Lung (tissue), 12 donors: Measurements from ENCODE around the gene MAP9. TPM values are rescaled to one million over a fixed set of nuclear protein-coding genes. Genes with fewer than 3 reads are reported as not detected.

Source experiments
- ATAC-seq: fragments of 200-7000 bp; cut with Tn5 transposase; one replicate; pipeline ENCODE4 v1.9.1; 2020; ENCODE audit warnings: moderate number of reproducible peaks; ENCODE audit not compliant: insufficient read depth, low FRiP score
- DNase-seq, 3 donors: peaks; one replicate each; pipeline ENCODE4 v3.0.0-alpha.2; 2013 to 2017
- H3K27ac ChIP-seq, 2 donors: one replicate each; pipeline ENCODE4 v1.5.1; 2013; ENCODE audit warnings: mild to moderate bottlenecking in 2 of 2, moderate library complexity in 2 of 2, control low read depth in 1 of 2, inconsistent platforms in 1 of 2, low read depth in 1 of 2, low read length in 1 of 2
- H3K27me3 ChIP-seq, 3 donors: one replicate each; pipeline ENCODE4 v1.5.1; 2013; ENCODE audit warnings: low read length in 2 of 3; ENCODE audit not compliant: control insufficient read depth in 3 of 3, insufficient read depth in 3 of 3
- H3K36me3 ChIP-seq, 4 donors: one replicate each; pipeline ENCODE4 v1.5.1; 2013; ENCODE audit warnings: low read length in 4 of 4, mild to moderate bottlenecking in 1 of 4, moderate library complexity in 1 of 4; ENCODE audit not compliant: control insufficient read depth in 4 of 4, insufficient read depth in 4 of 4
- H3K4me1 ChIP-seq, 5 donors: one replicate each; pipeline ENCODE4 v1.5.1; 2013; ENCODE audit warnings: low read length in 5 of 5, mild to moderate bottlenecking in 2 of 5, moderate library complexity in 1 of 5; ENCODE audit not compliant: control insufficient read depth in 5 of 5, insufficient read depth in 5 of 5
- H3K4me3 ChIP-seq: one replicate; pipeline ENCODE4 v1.5.1; 2013; ENCODE audit warnings: mild to moderate bottlenecking, control low read depth, moderate library complexity
- H3K9ac ChIP-seq, 2 donors: one replicate each; pipeline ENCODE4 v1.5.1; 2013; ENCODE audit warnings: low read length in 2 of 2, control low read depth in 1 of 2; ENCODE audit not compliant: insufficient read depth in 1 of 2
- H3K9me3 ChIP-seq, 4 donors: one replicate each; pipeline ENCODE4 v1.5.1; 2013; ENCODE audit warnings: low read length in 3 of 4, mild to moderate bottlenecking in 1 of 4, moderate library complexity in 1 of 4; ENCODE audit not compliant: control insufficient read depth in 4 of 4, insufficient read depth in 3 of 4
- CTCF ChIP-seq: IDR thresholded peaks from 2 replicates; pipeline ENCODE4 v1.5.1; 2012; ENCODE audit warnings: mild to moderate bottlenecking; ENCODE audit errors: control extremely low read depth, extremely low read depth
- WGBS, 2 donors: extraction: QIAGEN DNeasy Blood & Tissue Kit; methylation state at CpG; one replicate each; pipeline ENCODE4 v1.1.7; 2013; 5-methylcytosine and 5-hydroxymethylcytosine counted together
- polyA plus RNA-seq, 2 donors: library from polyadenylated mRNA; stranded (reverse); fragments of 200-250 nt; gene quantifications; one replicate each; pipeline ENCODE4 v1.2.1, GENCODE V29; 2013
- total RNA-seq, 2 donors: library from RNA; depleted of rRNA in 1 of 2; stranded (reverse); fragments of >200 nt in 1 of 2; gene quantifications; one replicate each; pipeline ENCODE4 v1.2.1, GENCODE V29; 2014 to 2021
- donor health status: control.
- donor health status: control.
- donor health status: Bipolar disorder and iron deficiency.
- donor health status: healthy.
- donor health status: DM: yes; HTN: yes; CAD: no.

Gene MAP9
- total and polyA plus RNA-seq, 4 donors, result 5.1 to 31.5 (median 11.9) TPM

GRCh38 chr4:155407480-155407879 lies 30.7 kb upstream of the MAP9 start:
- H3K9ac ChIP-seq, result no peak overlapping the region
- no peak overlapping the region for H3K4me3 ChIP-seq
- H3K27me3 ChIP-seq, result no peaks in the 10 kb centered on the region
- no peak overlapping the region for H3K27ac ChIP-seq
- DNase-seq (peak in 1 of 3 donors; percentile 38), ATAC-seq (no peak)
- TF ChIP-seq CTCF, result no peak
- no peaks in the 10 kb centered on the region for H3K36me3 ChIP-seq
- 62 to 78% methylated on average over 1 of the region's 1 CpG for WGBS, 2 donors
- H3K9me3 ChIP-seq, result no peaks in the 10 kb centered on the region
- peaks cover 0 to 39% (median 18%) of the 10 kb centered on the region in 5 donors for H3K4me1 ChIP-seq

- Histone ChIP-seq H3K4me1 (peaks cover 0 to 40% (median 18%) of the 10 kb centered on the region in 5 donors), H3K9ac (no peak overlapping the region), H3K4me3 (no peak overlapping the region), H3K27me3 (no peaks in the 10 kb centered on the region), H3K9me3 (no peaks in the 10 kb centered on the region), H3K27ac (no peak overlapping the region), H3K36me3 (no peaks in the 10 kb centered on the region)
- 42 to 65% methylated on average over 2 of the region's 2 CpGs for WGBS, 2 donors
- ATAC-seq (no peak), DNase-seq (peak in 2 of 3 donors; percentile 98)
- TF ChIP-seq CTCF, result no peak
Measured at GRCh38 chr4:155405059-155405458, 28.3 kb upstream of the MAP9 start.

- Histone ChIP-seq H3K27ac (no peak overlapping the region), H3K27me3 (no peaks in the 10 kb centered on the region), H3K9ac (no peak overlapping the region), H3K4me3 (no peak overlapping the region), H3K36me3 (no peaks in the 10 kb centered on the region), H3K4me1 (peaks cover 0 to 38% (median 17%) of the 10 kb centered on the region in 5 donors), H3K9me3 (peaks cover 0 to 2% (median 0%) of the 10 kb centered on the region in 4 donors)
- DNase-seq (peak in 2 of 3 donors; percentile 88 to 89), ATAC-seq (no peak)
- WGBS, 2 donors, result 10 to 25% methylated on average over 4 of the region's 4 CpGs
- no peak for TF ChIP-seq CTCF
Measured at GRCh38 chr4:155403886-155404285, 27.1 kb upstream of the MAP9 start.

- Histone ChIP-seq H3K27me3 (no peaks in the 10 kb centered on the region), H3K9ac (no peak overlapping the region), H3K4me1 (peaks cover 0 to 37% (median 17%) of the 10 kb centered on the region in 5 donors), H3K36me3 (no peaks in the 10 kb centered on the region), H3K4me3 (no peak overlapping the region), H3K9me3 (peaks cover 0 to 2% (median 0%) of the 10 kb centered on the region in 4 donors), H3K27ac (no peak overlapping the region)
- ATAC-seq, result no peak
- no peak for TF ChIP-seq CTCF
- DNase-seq, result peak in 2 of 3 donors; percentile 31 to 38
- WGBS, 2 donors, result 49 to 60% methylated on average over 2 of the region's 2 CpGs
Measured at GRCh38 chr4:155402941-155403340, 26.2 kb upstream of the MAP9 start.
